ENCODE data around the gene R3HCC1L. TPM values are rescaled to one million over a fixed set of nuclear protein-coding genes. Genes with fewer than 3 reads are reported as not detected.
"Not testable (repeated sequence)": the region's sequence is repeated elsewhere in the genome, so short reads cannot be mapped to it uniquely, and the experiment has no call there.

R3HCC1L gene
- total and polyA plus RNA-seq, 4 donors = 9.5 to 18.6 (median 14.2) TPM

- WGBS (ENCODE audit: insufficient coverage) = no CpG with 5 or more reads among the region's 1 CpG
- Histone ChIP-seq H3K4me1 (ENCODE audit: control insufficient read depth, insufficient read depth, low read length) (no peaks in the 10 kb centered on the region), H3K9me3 (ENCODE audit: control insufficient read depth, insufficient read depth, low read length) (no peaks in the 10 kb centered on the region), H3K36me3 (ENCODE audit: control insufficient read depth, insufficient read depth, low read length) (no peaks in the 10 kb centered on the region), H3K27ac (ENCODE audit: low read depth, low read length) (no peak overlapping the region), H3K27me3 (ENCODE audit: control insufficient read depth, insufficient read depth, low read length) (no peaks in the 10 kb centered on the region), H3K4me3 (ENCODE audit: low read depth, low read length) (no peak overlapping the region)
- DNase-seq (ENCODE audit: low read depth in 4 of 6, low spot score in 6 of 6) = no peak
Measured at GRCh38 chr10:98213740-98214139, 79.3 kb downstream of the R3HCC1L start.

DNA sequence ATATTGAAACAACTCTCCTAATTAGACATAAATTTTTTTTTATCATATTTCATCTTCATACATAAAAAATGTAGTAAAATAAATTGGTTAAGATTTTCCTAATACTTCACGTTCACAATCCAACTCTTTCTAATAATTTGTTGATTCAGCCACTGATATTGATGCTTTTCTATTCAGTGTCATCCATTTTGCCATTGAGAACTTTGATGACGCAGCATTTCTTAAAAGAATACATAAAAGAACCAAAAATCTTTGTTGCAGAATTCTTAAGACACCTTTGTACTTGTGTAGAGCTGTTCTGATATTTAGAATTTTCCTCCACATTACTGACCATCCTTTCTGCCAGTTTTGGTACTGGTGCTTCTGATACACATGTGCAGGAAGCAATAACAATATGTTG, 80.9 kb downstream of the R3HCC1L start:
- no peak overlapping the region for H3K4me3 ChIP-seq (ENCODE audit: low read depth, low read length)
- peaks cover 4% of the 10 kb centered on the region for H3K9me3 ChIP-seq (ENCODE audit: control insufficient read depth, insufficient read depth, low read length)
- DNase-seq (ENCODE audit: low read depth in 4 of 6, low spot score in 6 of 6) = no peak
- H3K27ac ChIP-seq (ENCODE audit: low read depth, low read length) = no peak overlapping the region
- H3K36me3 ChIP-seq (ENCODE audit: control insufficient read depth, insufficient read depth, low read length) = no peaks in the 10 kb centered on the region
- H3K27me3 ChIP-seq (ENCODE audit: control insufficient read depth, insufficient read depth, low read length) = no peaks in the 10 kb centered on the region
- H3K4me1 ChIP-seq (ENCODE audit: control insufficient read depth, insufficient read depth, low read length) = no peaks in the 10 kb centered on the region
- WGBS (ENCODE audit: insufficient coverage) = no CpG with 5 or more reads among the region's 2 CpGs

- Histone ChIP-seq H3K27me3 (ENCODE audit: control insufficient read depth, insufficient read depth, low read length) (no peaks in the 10 kb centered on the region), H3K36me3 (ENCODE audit: control insufficient read depth, insufficient read depth, low read length) (no peaks in the 10 kb centered on the region), H3K4me1 (ENCODE audit: control insufficient read depth, insufficient read depth, low read length) (no peaks in the 10 kb centered on the region), H3K27ac (ENCODE audit: low read depth, low read length) (no peak overlapping the region), H3K9me3 (ENCODE audit: control insufficient read depth, insufficient read depth, low read length) (peaks cover 4% of the 10 kb centered on the region), H3K4me3 (ENCODE audit: low read depth, low read length) (no peak overlapping the region)
- WGBS (ENCODE audit: insufficient coverage) = no CpG with 5 or more reads among the region's 1 CpG
- no peak for DNase-seq (ENCODE audit: low read depth in 4 of 6, low spot score in 6 of 6)
Measured at GRCh38 chr10:98217801-98218200, 83.3 kb downstream of the R3HCC1L start.

DNA sequence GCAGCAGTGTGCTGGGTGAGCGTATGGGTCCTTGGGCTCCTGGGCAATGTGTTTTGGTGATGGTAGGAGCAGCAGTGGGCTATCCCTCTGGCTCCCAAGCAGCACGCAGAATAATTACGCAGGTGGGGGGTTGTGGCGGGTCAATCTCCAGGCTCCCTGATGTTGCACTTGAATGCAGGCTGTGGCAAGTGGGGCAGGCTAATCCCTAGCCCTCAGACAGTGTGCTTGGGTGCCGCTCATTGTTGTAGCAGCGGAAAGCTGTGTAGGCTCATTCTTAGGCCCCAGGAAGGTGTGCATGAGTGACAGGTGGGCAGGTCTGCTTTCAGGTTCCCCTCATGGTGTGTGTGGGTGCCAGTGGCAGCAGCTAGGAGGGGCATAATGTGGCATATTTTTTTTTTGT, 89.4 kb downstream of the R3HCC1L start:
- 79% methylated on average over 6 of the region's 6 CpGs for WGBS (ENCODE audit: insufficient coverage)
- DNase-seq (ENCODE audit: low read depth in 4 of 6, low spot score in 6 of 6) = no peak
- Histone ChIP-seq H3K4me3 (ENCODE audit: low read depth, low read length) (no peak overlapping the region), H3K9me3 (ENCODE audit: control insufficient read depth, insufficient read depth, low read length) (peaks cover 9% of the 10 kb centered on the region), H3K27ac (ENCODE audit: low read depth, low read length) (no peak overlapping the region), H3K27me3 (ENCODE audit: control insufficient read depth, insufficient read depth, low read length) (no peaks in the 10 kb centered on the region), H3K4me1 (ENCODE audit: control insufficient read depth, insufficient read depth, low read length) (no peaks in the 10 kb centered on the region), H3K36me3 (ENCODE audit: control insufficient read depth, insufficient read depth, low read length) (peaks cover 3% of the 10 kb centered on the region)

GRCh38 chr10:98224509-98224908, 90.1 kb downstream of the R3HCC1L start:
- WGBS (ENCODE audit: insufficient coverage) = no CpG with 5 or more reads among the region's 2 CpGs
- H3K4me1 ChIP-seq (ENCODE audit: control insufficient read depth, insufficient read depth, low read length) = no peaks in the 10 kb centered on the region
- no peak for DNase-seq (ENCODE audit: low read depth in 4 of 6, low spot score in 6 of 6)
- H3K27ac ChIP-seq (ENCODE audit: low read depth, low read length) = no peak overlapping the region
- H3K36me3 ChIP-seq (ENCODE audit: control insufficient read depth, insufficient read depth, low read length) = peaks cover 3% of the 10 kb centered on the region
- H3K4me3 ChIP-seq (ENCODE audit: low read depth, low read length) = no peak overlapping the region
- no peaks in the 10 kb centered on the region for H3K27me3 ChIP-seq (ENCODE audit: control insufficient read depth, insufficient read depth, low read length)
- peaks cover 8% of the 10 kb centered on the region for H3K9me3 ChIP-seq (ENCODE audit: control insufficient read depth, insufficient read depth, low read length)

- Histone ChIP-seq H3K4me1 (ENCODE audit: control insufficient read depth, insufficient read depth, low read length) (no peaks in the 10 kb centered on the region), H3K27me3 (ENCODE audit: control insufficient read depth, insufficient read depth, low read length) (no peaks in the 10 kb centered on the region), H3K4me3 (ENCODE audit: low read depth, low read length) (no peak overlapping the region), H3K9me3 (ENCODE audit: control insufficient read depth, insufficient read depth, low read length) (peaks cover 5% of the 10 kb centered on the region), H3K36me3 (ENCODE audit: control insufficient read depth, insufficient read depth, low read length) (peaks cover 3% of the 10 kb centered on the region), H3K27ac (ENCODE audit: low read depth, low read length) (no peak overlapping the region)
- DNase-seq (ENCODE audit: low read depth in 4 of 6, low spot score in 6 of 6) = no peak
- no CpG with 5 or more reads among the region's 1 CpG for WGBS (ENCODE audit: insufficient coverage)
Measured at GRCh38 chr10:98224996-98225395, 90.5 kb downstream of the R3HCC1L start.

DNA sequence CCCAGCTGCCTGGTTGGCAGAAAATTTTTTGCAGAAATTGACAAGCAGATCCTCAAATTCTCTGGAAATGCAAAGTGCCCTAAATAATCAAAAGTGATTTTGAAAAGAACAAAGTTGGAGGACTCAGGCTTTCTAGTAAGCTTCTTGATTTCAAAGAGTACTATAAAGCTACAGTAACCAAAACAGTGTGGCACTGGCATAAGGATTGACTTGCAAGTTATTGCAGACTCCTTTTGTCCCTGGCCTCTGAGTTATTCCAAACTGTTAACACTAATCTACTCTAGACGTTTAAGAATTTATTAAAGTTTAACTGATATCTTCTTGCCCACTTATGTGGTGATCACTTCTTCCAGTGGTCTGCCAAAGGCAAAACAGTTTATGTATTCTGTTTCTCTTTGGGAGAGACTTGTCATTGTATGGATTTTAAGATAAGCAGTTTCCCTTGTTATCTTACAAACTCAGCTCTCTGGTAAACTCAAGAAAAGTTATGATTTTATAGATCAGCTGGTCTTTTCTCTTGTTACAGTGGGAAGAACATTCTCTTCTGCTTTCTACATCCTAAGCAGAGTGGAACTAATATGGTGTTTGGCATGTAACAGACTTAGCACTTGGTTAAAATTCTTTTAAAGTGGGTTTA, 92.2 kb downstream of the R3HCC1L start:
- H3K9me3 ChIP-seq (ENCODE audit: control insufficient read depth, insufficient read depth, low read length) = peaks cover 5% of the 10 kb centered on the region
- no CpG with 5 or more reads among the region's 1 CpG for WGBS (ENCODE audit: insufficient coverage)
- H3K36me3 ChIP-seq (ENCODE audit: control insufficient read depth, insufficient read depth, low read length) = peaks cover 3% of the 10 kb centered on the region
- H3K4me3 ChIP-seq (ENCODE audit: low read depth, low read length) = no peak overlapping the region
- H3K27ac ChIP-seq (ENCODE audit: low read depth, low read length) = no peak overlapping the region
- H3K27me3 ChIP-seq (ENCODE audit: control insufficient read depth, insufficient read depth, low read length) = no peaks in the 10 kb centered on the region
- H3K4me1 ChIP-seq (ENCODE audit: control insufficient read depth, insufficient read depth, low read length) = no peaks in the 10 kb centered on the region
- DNase-seq (ENCODE audit: low read depth in 4 of 6, low spot score in 6 of 6) = no peak

GRCh38 chr10:98227713-98228112, 93.3 kb downstream of the R3HCC1L start:
- H3K4me1 ChIP-seq (ENCODE audit: control insufficient read depth, insufficient read depth, low read length); H3K9me3 ChIP-seq (ENCODE audit: control insufficient read depth, insufficient read depth, low read length); H3K4me3 ChIP-seq (ENCODE audit: low read depth, low read length); H3K27me3 ChIP-seq (ENCODE audit: control insufficient read depth, insufficient read depth, low read length); DNase-seq (ENCODE audit: low read depth in 4 of 6, low spot score in 6 of 6); H3K27ac ChIP-seq (ENCODE audit: low read depth, low read length); H3K36me3 ChIP-seq (ENCODE audit: control insufficient read depth, insufficient read depth, low read length): not testable (repeated sequence)
- no CpG with 5 or more reads among the region's 3 CpGs for WGBS (ENCODE audit: insufficient coverage)

DNA sequence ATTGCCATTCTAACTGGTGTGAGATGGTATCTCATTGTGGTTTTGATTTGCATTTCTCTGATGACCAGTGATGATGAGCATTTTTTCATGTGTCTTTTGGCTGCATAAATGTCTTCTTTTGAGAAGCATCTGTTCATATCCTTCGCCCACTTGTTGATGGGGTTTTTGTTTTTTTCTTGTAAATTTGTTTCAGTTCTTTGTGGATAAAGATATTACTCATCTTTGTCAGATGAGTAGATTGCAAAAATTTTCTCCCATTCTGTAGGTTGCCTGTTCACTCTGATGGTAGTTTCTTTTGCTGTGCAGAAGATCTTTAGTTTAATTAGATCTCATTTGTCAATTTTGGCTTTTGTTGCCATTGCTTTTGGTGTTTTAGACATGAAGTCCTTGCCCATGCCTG, 93.8 kb downstream of the R3HCC1L start:
- not testable (repeated sequence) for DNase-seq (ENCODE audit: low read depth in 4 of 6, low spot score in 6 of 6); H3K4me1 ChIP-seq (ENCODE audit: control insufficient read depth, insufficient read depth, low read length); H3K36me3 ChIP-seq (ENCODE audit: control insufficient read depth, insufficient read depth, low read length); H3K27ac ChIP-seq (ENCODE audit: low read depth, low read length); H3K4me3 ChIP-seq (ENCODE audit: low read depth, low read length); H3K27me3 ChIP-seq (ENCODE audit: control insufficient read depth, insufficient read depth, low read length); H3K9me3 ChIP-seq (ENCODE audit: control insufficient read depth, insufficient read depth, low read length)
- no CpG with 5 or more reads among the region's 1 CpG for WGBS (ENCODE audit: insufficient coverage)

DNA sequence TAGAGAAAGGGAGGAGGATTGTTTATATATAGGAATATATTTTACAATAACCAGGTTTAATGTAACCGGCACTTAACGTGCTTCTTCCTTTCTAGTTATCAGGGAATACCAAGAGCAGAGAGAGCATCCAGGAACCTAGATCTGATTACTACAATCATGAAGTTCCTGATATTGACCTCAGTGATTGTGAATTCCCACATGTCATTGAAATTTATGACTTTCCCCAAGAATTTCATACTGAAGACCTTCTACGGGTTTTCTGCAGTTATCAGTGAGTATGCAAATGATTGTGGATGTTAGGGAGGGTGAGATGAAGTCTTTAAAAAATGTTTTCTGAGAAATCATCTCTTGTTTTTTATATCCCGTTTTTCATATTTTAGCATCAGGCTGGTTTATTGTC, 97.0 kb downstream of the R3HCC1L start:
- WGBS (ENCODE audit: insufficient coverage) = no CpG with 5 or more reads among the region's 4 CpGs
- DNase-seq (ENCODE audit: low read depth in 4 of 6, low spot score in 6 of 6) = no peak
- Histone ChIP-seq H3K4me1 (ENCODE audit: control insufficient read depth, insufficient read depth, low read length) (no peaks in the 10 kb centered on the region), H3K27ac (ENCODE audit: low read depth, low read length) (no peak overlapping the region), H3K27me3 (ENCODE audit: control insufficient read depth, insufficient read depth, low read length) (no peaks in the 10 kb centered on the region), H3K4me3 (ENCODE audit: low read depth, low read length) (no peak overlapping the region), H3K36me3 (ENCODE audit: control insufficient read depth, insufficient read depth, low read length) (no peaks in the 10 kb centered on the region), H3K9me3 (ENCODE audit: control insufficient read depth, insufficient read depth, low read length) (peaks cover 5% of the 10 kb centered on the region)
